HEK293 (cell line): ENCODE measurements around the gene MAP3K15.

Source experiments
- CTCF ChIA-PET: fragments of 350-600 bp; formaldehyde crosslinking; extraction: SDS; loops from one replicate; lab custom pipeline; 2021; ENCODE audit warnings: antibody characterized with exemption; lab: Yijun Ruan, JAX
- POLR2A ChIA-PET: fragments of 300-600 bp; formaldehyde crosslinking; extraction: SDS; loops from one replicate; lab custom pipeline; 2020; ENCODE audit warnings: antibody characterized with exemption, inconsistent platforms; lab: Yijun Ruan, JAX
- H3K27ac ChIP-seq: fragments of 200-500 bp; sonication (Bioruptor generic); 2 replicates; pipeline ENCODE4 v1.5.1; 2014; ENCODE audit warnings: low read depth, low read length, control low read depth, inconsistent platforms; ENCODE audit errors: extremely low read depth
- H3K36me3 ChIP-seq, 2 experiments: fragments of 200-500 bp in 1 of 2; sonication (Bioruptor generic) in 1 of 2; 1 replicate in 1 of 2; 2 replicates in 1 of 2; pipeline ENCODE4 v1.5.1; 2014 to 2017; ENCODE audit warnings: inconsistent platforms in 2 of 2, low read length in 2 of 2; ENCODE audit not compliant: control insufficient read depth in 2 of 2, insufficient read depth in 1 of 2
- H3K4me1 ChIP-seq: fragments of 200-500 bp; sonication (Bioruptor generic); 2 replicates; pipeline ENCODE4 v1.5.1; 2014; ENCODE audit warnings: mild to moderate bottlenecking, low read length, inconsistent platforms; ENCODE audit not compliant: control insufficient read depth, insufficient read depth
- H3K4me3 ChIP-seq: 2 replicates; pipeline ENCODE4 v1.5.1; 2011; ENCODE audit warnings: low read depth, mild to moderate bottlenecking, control low read depth, low read length, moderate library complexity
- H3K9me3 ChIP-seq: fragments of 200-500 bp; sonication (Bioruptor generic); 2 replicates; pipeline ENCODE4 v1.5.1; 2014; ENCODE audit warnings: low read depth, low read length, inconsistent platforms; ENCODE audit not compliant: control insufficient read depth, insufficient read depth
- MEIS1 ChIP-seq: sonication (generic); formaldehyde crosslinking; IDR thresholded peaks from 2 replicates; pipeline ENCODE4 v1.8.1; 2022; ENCODE audit warnings: missing genetic modification reagents, mild to moderate bottlenecking, borderline replicate concordance
- OSR2 ChIP-seq: fragments of 450-650 bp; formaldehyde crosslinking; IDR thresholded peaks from 2 replicates; pipeline ENCODE4 v1.5.1; 2016; ENCODE audit warnings: missing biosample characterization, missing genetic modification characterization
- SP3 ChIP-seq: fragments of 450-650 bp; formaldehyde crosslinking; IDR thresholded peaks from 2 replicates; pipeline ENCODE4 v1.5.1; 2016; ENCODE audit warnings: missing biosample characterization, missing genetic modification characterization
- ZBTB8A ChIP-seq: fragments of 450-650 bp; formaldehyde crosslinking; IDR thresholded peaks from 2 replicates; pipeline ENCODE4 v1.5.1; 2016; ENCODE audit warnings: missing biosample characterization, missing genetic modification characterization
- ZEB2 ChIP-seq: fragments of 450-650 bp; formaldehyde crosslinking; IDR thresholded peaks from 2 replicates; pipeline ENCODE4 v1.5.1; 2016; ENCODE audit warnings: missing biosample characterization, missing genetic modification characterization
- ZNF140 ChIP-seq: fragments of 450-650 bp; formaldehyde crosslinking; IDR thresholded peaks from 2 replicates; pipeline ENCODE4 v1.5.1; 2016; ENCODE audit warnings: missing biosample characterization, missing genetic modification characterization
- ZNF266 ChIP-seq: fragments of 450-650 bp; formaldehyde crosslinking; IDR thresholded peaks from 2 replicates; pipeline ENCODE4 v1.5.1; 2016; ENCODE audit warnings: missing biosample characterization, missing genetic modification characterization, low read depth
- ZNF391 ChIP-seq: fragments of 450-650 bp; formaldehyde crosslinking; IDR thresholded peaks from 2 replicates; pipeline ENCODE4 v1.5.1; 2016; ENCODE audit warnings: low read depth, missing biosample characterization, missing genetic modification characterization, borderline replicate concordance
- ZNF394 ChIP-seq: fragments of 450-650 bp; formaldehyde crosslinking; IDR thresholded peaks from 2 replicates; pipeline ENCODE4 v1.5.1; 2016; ENCODE audit warnings: missing biosample characterization, missing genetic modification characterization, mild to moderate bottlenecking, moderate library complexity, borderline replicate concordance
- ZNF426 ChIP-seq: fragments of 450-650 bp; formaldehyde crosslinking; IDR thresholded peaks from 2 replicates; pipeline ENCODE4 v1.5.1; 2017; ENCODE audit warnings: missing biosample characterization, missing genetic modification characterization, mild to moderate bottlenecking, inconsistent platforms, moderate library complexity
- ZNF433 ChIP-seq: fragments of 450-650 bp; formaldehyde crosslinking; IDR thresholded peaks from 2 replicates; pipeline ENCODE4 v1.5.1; 2016; ENCODE audit warnings: missing biosample characterization, missing genetic modification characterization, low read depth
- ZNF555 ChIP-seq: fragments of 450-650 bp; formaldehyde crosslinking; conservative IDR thresholded peaks from 2 replicates; pipeline ENCODE4 v1.5.1; 2017; ENCODE audit warnings: missing biosample characterization, mild to moderate bottlenecking, missing genetic modification characterization, inconsistent platforms
- ZNF596 ChIP-seq: fragments of 450-650 bp; IDR thresholded peaks from 2 replicates; pipeline ENCODE4 v1.5.0; 2018; ENCODE audit warnings: missing biosample characterization, mild to moderate bottlenecking, missing genetic modification characterization, moderate library complexity
- ZNF610 ChIP-seq: fragments of 450-650 bp; formaldehyde crosslinking; IDR thresholded peaks from 2 replicates; pipeline ENCODE4 v1.5.1; 2016; ENCODE audit warnings: missing biosample characterization, missing genetic modification characterization, borderline replicate concordance
- ZNF629 ChIP-seq: fragments of 450-650 bp; formaldehyde crosslinking; IDR thresholded peaks from 2 replicates; pipeline ENCODE4 v1.5.1; 2017; ENCODE audit warnings: missing biosample characterization, missing genetic modification characterization
- ZNF660 ChIP-seq: fragments of 450-650 bp; IDR thresholded peaks from 2 replicates; pipeline ENCODE4 v1.5.1; 2018; ENCODE audit warnings: missing biosample characterization, mild to moderate bottlenecking, missing genetic modification characterization
- ZNF830 ChIP-seq: fragments of 450-650 bp; IDR thresholded peaks from 2 replicates; pipeline ENCODE4 v1.5.0; 2018; ENCODE audit warnings: missing biosample characterization, missing genetic modification characterization, low read depth, mild to moderate bottlenecking, moderate library complexity
- TF ChIP-seq, protein P1 (sequence below): fragments of 450-650 bp; formaldehyde crosslinking; conservative IDR thresholded peaks from 2 replicates; pipeline ENCODE4 v1.5.1; 2016; ENCODE audit warnings: low read depth, missing biosample characterization, missing genetic modification characterization
- TF ChIP-seq, protein P2 (sequence below): fragments of 450-650 bp; formaldehyde crosslinking; conservative IDR thresholded peaks from 2 replicates; pipeline ENCODE4 v1.5.1; 2016; ENCODE audit warnings: low read depth, missing biosample characterization, missing genetic modification characterization
- TF ChIP-seq, protein P3 (sequence below): fragments of 450-650 bp; formaldehyde crosslinking; IDR thresholded peaks from 2 replicates; pipeline ENCODE4 v1.5.1; 2016; ENCODE audit warnings: missing biosample characterization, missing genetic modification characterization, low read depth
- TF ChIP-seq, protein P4 (sequence below): fragments of 450-650 bp; formaldehyde crosslinking; IDR thresholded peaks from 2 replicates; pipeline ENCODE4 v1.5.0; 2017; ENCODE audit warnings: missing biosample characterization, missing genetic modification characterization, borderline replicate concordance
- TF ChIP-seq, protein P5 (sequence below): fragments of 450-650 bp; formaldehyde crosslinking; IDR thresholded peaks from 2 replicates; pipeline ENCODE4 v1.5.1; 2016; ENCODE audit warnings: missing biosample characterization, missing genetic modification characterization

The MAP3K15 gene

DNA sequence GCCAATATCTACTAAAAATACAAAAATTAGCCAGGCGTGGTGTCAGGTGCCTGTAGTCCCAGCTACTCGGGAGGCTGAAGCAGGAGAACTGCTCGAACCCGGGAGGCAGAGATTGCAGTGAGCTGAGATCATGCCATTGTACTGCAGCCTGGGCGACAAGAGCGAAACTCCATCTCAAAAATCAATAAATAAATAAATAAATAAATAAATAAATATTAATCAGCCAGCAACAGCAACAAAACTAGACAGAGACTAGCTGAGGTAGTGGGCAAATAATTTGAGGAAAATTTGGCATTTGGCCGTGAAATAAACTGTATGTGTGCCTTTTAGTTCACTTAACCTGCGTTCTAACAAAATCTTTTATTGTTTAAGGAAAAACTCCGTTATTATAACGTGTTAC lies 69.5 kb downstream of the MAP3K15 start (continued):
- TF ChIP-seq ZNF555 (tag by site-specific recombination) (peak; percentile 60), ZBTB8A (tag by site-specific recombination) (peak; percentile 52), ZNF426 (tag by site-specific recombination) (peak; percentile 79), ZNF629 (peak; percentile 43; the same call in 1 of the 2 replicates), ZNF266 (tag by site-specific recombination) (0 out of 2 replicates have a peak, but pooled peaks have one; percentile 25), ZNF140 (tag by site-specific recombination) (peak; percentile 66; the same call in 1 of the 2 replicates), ZNF394 (tag by site-specific recombination) (peak; percentile 87), ZNF433 (tag by site-specific recombination) (peak; percentile 77)
- TF ChIP-seq, protein P1, sequence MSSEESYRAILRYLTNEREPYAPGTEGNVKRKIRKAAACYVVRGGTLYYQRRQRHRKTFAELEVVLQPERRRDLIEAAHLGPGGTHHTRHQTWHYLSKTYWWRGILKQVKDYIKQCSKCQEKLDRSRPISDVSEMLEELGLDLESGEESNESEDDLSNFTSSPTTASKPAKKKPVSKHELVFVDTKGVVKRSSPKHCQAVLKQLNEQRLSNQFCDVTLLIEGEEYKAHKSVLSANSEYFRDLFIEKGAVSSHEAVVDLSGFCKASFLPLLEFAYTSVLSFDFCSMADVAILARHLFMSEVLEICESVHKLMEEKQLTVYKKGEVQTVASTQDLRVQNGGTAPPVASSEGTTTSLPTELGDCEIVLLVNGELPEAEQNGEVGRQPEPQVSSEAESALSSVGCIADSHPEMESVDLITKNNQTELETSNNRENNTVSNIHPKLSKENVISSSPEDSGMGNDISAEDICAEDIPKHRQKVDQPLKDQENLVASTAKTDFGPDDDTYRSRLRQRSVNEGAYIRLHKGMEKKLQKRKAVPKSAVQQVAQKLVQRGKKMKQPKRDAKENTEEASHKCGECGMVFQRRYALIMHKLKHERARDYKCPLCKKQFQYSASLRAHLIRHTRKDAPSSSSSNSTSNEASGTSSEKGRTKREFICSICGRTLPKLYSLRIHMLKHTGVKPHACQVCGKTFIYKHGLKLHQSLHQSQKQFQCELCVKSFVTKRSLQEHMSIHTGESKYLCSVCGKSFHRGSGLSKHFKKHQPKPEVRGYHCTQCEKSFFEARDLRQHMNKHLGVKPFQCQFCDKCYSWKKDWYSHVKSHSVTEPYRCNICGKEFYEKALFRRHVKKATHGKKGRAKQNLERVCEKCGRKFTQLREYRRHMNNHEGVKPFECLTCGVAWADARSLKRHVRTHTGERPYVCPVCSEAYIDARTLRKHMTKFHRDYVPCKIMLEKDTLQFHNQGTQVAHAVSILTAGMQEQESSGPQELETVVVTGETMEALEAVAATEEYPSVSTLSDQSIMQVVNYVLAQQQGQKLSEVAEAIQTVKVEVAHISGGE = peak; percentile 62
- TF ChIP-seq, protein P2, sequence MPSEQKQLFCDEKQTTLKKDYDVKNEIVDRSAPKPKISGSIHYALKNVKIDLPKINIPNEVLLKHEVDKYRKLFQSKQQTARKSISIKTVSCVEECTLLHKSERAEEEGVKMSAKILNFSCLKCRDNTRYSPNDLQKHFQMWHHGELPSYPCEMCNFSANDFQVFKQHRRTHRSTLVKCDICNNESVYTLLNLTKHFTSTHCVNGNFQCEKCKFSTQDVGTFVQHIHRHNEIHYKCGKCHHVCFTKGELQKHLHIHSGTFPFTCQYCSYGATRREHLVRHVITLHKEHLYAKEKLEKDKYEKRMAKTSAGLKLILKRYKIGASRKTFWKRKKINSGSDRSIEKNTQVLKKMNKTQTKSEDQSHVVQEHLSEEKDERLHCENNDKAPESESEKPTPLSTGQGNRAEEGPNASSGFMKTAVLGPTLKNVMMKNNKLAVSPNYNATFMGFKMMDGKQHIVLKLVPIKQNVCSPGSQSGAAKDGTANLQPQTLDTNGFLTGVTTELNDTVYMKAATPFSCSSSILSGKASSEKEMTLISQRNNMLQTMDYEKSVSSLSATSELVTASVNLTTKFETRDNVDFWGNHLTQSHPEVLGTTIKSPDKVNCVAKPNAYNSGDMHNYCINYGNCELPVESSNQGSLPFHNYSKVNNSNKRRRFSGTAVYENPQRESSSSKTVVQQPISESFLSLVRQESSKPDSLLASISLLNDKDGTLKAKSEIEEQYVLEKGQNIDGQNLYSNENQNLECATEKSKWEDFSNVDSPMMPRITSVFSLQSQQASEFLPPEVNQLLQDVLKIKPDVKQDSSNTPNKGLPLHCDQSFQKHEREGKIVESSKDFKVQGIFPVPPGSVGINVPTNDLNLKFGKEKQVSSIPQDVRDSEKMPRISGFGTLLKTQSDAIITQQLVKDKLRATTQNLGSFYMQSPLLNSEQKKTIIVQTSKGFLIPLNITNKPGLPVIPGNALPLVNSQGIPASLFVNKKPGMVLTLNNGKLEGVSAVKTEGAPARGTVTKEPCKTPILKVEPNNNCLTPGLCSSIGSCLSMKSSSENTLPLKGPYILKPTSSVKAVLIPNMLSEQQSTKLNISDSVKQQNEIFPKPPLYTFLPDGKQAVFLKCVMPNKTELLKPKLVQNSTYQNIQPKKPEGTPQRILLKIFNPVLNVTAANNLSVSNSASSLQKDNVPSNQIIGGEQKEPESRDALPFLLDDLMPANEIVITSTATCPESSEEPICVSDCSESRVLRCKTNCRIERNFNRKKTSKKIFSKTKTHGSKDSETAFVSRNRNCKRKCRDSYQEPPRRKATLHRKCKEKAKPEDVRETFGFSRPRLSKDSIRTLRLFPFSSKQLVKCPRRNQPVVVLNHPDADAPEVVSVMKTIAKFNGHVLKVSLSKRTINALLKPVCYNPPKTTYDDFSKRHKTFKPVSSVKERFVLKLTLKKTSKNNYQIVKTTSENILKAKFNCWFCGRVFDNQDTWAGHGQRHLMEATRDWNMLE (tag by site-specific recombination) = peak; percentile 82
- TF ChIP-seq, all 188 proteins: peak for 16; not testable (repeated sequence) for 172

DNA sequence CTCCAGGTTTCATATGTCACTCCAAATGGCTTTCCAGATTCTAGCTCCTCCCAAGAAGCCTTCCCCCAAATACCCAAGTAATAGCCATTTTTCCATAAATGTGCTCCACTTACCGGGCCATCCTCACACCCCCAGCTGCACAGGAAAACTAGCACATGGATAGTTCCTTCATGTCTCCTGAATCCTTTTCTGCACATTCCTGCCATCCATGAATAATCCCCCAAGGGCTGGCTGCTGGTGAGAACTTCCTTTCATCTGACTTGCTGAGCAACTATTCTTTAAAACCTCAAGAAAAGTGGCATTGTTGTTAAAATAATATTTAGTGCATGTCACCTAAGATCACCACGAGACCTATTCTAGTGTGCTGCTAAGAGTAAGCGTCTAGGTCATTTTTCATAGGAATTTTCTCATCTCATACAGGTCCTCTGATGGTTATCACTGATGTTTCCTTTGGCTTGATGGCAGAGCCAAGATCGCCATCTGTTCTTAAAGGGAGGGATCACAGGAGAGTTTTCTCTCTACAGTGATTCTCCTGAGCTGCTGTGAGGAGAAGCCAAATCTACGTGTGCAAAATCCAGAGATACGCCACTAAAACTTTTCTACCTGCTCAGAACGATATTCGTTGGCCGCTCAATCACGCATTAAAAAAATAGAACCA lies 71.3 kb downstream of the MAP3K15 start:
- Histone ChIP-seq H3K4me1 (no peaks in the 10 kb centered on the region), H3K4me3 (no peak overlapping the region), H3K9me3 (no peaks in the 10 kb centered on the region), H3K27ac (no peak overlapping the region), H3K36me3 (no peaks in the 10 kb centered on the region)
- ChIA-PET CTCF (interaction anchor here (0.6 to 0.8 kb wide), 2 partner anchors 107 to 1054 kb away, joined by 3 to 4 read pairs; no protein-coding TSS in a partner anchor), POLR2A (no interaction called here)
- TF ChIP-seq ZEB2 (no peak), ZNF391 (tag by site-specific recombination) (no peak), ZNF394 (tag by site-specific recombination) (no peak), ZNF660 (tag by site-specific recombination) (no peak), ZNF830 (tag by site-specific recombination) (no peak), SP3 (no peak), ZNF596 (tag by site-specific recombination) (no peak), ZNF610 (no peak), MEIS1 (CRISPR knock-in tag) (no peak), OSR2 (tag by site-specific recombination) (no peak)
- TF ChIP-seq, protein P3, sequence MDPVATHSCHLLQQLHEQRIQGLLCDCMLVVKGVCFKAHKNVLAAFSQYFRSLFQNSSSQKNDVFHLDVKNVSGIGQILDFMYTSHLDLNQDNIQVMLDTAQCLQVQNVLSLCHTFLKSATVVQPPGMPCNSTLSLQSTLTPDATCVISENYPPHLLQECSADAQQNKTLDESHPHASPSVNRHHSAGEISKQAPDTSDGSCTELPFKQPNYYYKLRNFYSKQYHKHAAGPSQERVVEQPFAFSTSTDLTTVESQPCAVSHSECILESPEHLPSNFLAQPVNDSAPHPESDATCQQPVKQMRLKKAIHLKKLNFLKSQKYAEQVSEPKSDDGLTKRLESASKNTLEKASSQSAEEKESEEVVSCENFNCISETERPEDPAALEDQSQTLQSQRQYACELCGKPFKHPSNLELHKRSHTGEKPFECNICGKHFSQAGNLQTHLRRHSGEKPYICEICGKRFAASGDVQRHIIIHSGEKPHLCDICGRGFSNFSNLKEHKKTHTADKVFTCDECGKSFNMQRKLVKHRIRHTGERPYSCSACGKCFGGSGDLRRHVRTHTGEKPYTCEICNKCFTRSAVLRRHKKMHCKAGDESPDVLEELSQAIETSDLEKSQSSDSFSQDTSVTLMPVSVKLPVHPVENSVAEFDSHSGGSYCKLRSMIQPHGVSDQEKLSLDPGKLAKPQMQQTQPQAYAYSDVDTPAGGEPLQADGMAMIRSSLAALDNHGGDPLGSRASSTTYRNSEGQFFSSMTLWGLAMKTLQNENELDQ (tag by site-specific recombination) = no peak
- TF ChIP-seq, protein P4, sequence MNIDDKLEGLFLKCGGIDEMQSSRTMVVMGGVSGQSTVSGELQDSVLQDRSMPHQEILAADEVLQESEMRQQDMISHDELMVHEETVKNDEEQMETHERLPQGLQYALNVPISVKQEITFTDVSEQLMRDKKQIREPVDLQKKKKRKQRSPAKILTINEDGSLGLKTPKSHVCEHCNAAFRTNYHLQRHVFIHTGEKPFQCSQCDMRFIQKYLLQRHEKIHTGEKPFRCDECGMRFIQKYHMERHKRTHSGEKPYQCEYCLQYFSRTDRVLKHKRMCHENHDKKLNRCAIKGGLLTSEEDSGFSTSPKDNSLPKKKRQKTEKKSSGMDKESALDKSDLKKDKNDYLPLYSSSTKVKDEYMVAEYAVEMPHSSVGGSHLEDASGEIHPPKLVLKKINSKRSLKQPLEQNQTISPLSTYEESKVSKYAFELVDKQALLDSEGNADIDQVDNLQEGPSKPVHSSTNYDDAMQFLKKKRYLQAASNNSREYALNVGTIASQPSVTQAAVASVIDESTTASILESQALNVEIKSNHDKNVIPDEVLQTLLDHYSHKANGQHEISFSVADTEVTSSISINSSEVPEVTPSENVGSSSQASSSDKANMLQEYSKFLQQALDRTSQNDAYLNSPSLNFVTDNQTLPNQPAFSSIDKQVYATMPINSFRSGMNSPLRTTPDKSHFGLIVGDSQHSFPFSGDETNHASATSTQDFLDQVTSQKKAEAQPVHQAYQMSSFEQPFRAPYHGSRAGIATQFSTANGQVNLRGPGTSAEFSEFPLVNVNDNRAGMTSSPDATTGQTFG (tag by site-specific recombination) = no peak
- TF ChIP-seq, protein P5, sequence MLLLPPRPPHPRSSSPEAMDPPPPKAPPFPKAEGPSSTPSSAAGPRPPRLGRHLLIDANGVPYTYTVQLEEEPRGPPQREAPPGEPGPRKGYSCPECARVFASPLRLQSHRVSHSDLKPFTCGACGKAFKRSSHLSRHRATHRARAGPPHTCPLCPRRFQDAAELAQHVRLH (tag by site-specific recombination) = no peak
